RCC 7860 (cell line): ENCODE data around the gene IGDCC3.
A peak's percentile ranks its signal among the peaks of the same experiment; 100 is the strongest.

Experiments
- DNase-seq: peaks from one replicate; pipeline ENCODE4 v3.0.0-alpha.2; 2015; ENCODE audit warnings: low spot score
- FAIRE-seq: peaks from 2 replicates; lab custom pipeline; 2012; peaks lifted over from hg19 to GRCh38; lab: Jason Lieb, UNC

Gene IGDCC3

DNA sequence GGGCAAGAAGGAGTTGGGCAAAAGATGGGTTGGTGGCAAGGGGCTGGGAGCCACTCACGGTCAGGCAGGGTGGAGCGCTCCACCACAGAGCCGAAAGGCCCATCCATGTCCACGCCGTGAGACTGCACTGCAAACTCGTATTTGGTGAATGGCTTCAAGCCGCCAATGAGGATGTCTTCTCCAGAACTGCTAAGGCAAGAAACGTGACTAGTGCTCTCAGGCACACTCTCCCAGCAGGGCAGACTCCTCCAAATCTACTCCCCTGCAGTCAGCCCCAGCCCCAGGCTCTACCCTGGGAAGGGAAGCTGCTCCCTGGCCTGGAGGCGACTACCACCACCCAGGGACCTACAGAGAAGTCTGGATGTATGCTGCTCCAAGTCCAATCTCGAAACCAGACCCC, 11.4 kb upstream of the IGDCC3 start:
- FAIRE-seq: no peak
- DNase-seq: no peak

DNA sequence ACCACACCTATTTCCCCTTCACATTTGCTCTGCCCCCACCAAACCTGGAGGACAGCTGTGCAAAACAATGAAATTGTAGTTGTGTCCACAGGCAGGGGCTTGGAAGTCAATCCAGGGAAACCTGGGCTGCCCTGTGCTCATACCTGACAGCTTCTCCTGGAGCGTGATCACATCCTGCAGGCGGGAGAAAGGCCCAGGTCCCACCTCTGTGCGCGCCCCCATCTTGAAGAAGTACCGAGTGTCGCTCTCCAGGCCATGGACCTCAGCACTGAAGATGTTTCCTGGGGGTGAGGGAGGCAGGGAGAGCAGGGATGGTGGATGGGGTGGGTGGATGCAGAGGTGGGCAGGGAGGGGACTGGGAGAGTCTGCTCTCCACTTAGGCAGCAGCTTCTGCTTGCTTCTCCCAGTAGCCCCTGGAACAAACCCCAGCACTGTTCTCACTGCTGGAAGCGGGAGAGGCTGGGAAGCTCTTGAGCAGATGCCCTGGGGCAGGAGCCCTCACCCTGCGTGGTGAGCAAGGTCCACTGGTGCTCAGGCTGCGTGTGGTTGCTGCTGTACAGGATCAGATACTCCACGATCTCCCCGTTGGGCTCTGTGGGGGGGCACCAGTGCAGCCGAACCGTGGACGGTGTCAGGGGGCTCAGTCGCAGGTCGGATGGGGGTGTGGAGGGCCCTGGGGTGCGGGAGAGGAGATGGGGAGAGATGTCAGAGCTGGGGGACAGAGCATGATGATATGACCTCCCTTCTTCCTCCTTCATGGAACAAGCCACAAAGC, 10.7 kb upstream of the IGDCC3 start:
- FAIRE-seq: no peak

DNA sequence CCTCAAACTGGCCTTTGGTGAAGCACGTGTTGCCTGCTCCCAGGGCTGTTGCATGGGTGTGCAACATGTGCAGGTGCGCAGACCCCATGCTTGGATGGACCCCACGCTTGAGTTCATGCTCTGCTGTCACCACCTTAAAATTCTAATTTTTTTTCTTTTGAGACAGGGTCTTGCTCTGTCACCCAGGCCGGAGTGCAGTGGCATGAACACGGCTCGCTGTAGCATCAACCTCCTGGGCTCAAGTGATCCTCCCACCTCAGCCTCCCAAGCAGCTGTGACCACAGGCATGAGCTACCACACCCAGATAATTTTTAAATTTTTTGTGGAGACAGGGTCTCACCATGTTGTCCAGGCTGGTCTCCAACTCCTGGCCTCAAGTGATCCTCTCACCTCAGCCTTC, 9.1 kb upstream of the IGDCC3 start:
- FAIRE-seq (no peak), DNase-seq (no peak)

More for the DNA sequence above, 10.7 kb upstream of the IGDCC3 start:
- no peak for DNase-seq

- FAIRE-seq (no peak), DNase-seq (no peak)
These were observed 8.6 kb upstream of the IGDCC3 start for GRCh38 chr15:65386376-65386775.

GRCh38 chr15:65385870-65386258, 8.1 kb upstream of the IGDCC3 start:
- no peak for DNase-seq
- FAIRE-seq: no peak

DNA sequence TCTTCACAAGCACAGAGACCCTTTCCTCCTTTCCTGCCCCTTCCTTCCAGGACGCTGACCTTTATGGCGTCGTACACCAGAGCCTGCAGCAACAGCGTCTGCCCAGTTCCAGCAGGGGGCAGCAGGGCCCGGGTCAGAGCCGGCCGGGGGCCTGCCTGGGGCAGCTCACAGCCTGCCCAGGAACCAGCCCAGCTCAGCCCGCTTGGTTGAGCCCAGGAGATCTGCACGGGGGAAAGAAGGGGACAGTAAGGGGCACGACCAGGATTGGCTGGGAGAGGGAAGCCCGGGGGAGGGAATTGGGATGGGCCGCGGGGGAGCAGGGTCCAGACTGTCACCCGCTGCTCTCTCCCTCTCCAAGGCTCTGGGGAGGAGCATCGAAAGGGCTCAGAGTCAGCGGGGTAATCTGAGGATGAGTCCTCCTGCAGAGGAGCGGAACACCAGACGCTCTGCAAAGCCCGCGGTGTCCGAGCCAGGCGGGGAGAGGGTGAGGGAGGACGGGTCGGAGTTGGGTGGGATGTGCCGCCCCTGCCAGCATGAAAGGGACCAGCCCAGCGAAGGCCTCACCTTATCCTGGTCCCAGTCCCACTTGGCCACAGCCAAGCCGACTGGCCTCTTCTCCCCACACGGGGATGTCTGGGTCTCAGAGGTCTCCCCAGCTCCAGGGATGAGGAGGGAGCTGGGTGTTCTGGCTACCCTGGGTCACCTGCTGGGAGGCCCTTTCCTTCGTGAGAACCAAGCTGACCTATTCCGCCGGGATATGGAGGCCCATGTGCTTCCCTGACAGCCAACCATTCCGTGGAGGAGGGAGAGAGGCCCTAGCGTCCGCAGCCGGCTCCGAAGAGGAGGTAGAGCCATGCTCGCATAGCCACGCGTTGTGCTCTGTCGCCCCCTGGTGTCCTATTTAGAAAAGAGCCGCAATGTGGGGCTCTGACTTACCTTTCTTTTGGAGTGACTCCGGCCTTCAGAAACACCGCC, 7.4 kb upstream of the IGDCC3 start:
- FAIRE-seq: no peak
- DNase-seq: peak; percentile 40

DNA sequence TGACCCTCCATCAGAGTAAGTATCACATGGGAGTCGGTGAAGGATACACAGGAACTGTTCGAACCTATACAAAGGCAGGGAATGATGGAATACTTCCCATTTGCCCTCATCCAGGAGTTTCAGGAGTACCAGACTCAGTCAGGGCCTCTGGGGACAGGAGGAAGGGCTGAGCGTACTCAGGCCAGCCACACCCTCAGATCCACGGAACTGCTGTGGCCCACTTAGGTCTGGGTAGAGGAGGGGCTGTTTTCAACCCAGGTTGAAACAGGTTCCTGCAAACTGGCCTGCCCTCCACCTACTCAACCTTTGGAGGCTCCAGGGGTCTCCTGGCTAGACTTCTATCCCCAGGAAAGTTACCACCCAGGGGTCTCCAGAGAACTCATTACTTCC, 6.7 kb upstream of the IGDCC3 start:
- no peak for DNase-seq
- no peak for FAIRE-seq

DNA sequence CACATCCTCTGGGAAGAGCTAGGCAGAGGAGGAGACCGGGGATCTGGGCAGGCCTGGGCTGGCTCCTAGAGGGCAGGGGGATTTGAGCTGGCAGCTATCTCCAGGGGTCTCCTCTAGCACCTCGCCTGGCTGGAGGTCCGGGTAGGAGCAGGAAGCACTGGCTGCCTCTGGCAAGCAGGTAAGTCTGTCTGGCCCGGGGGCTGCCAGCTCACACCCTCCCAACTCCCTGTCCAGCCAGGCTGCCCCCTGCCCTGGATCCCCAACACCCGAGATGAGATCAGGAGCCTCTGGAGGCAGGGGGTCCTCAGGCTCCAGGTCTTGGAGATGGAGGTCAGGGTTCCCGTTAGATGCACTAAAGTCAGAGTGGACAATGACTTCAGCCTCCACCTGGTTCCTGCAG, 6.2 kb upstream of the IGDCC3 start:
- DNase-seq (no peak), FAIRE-seq (no peak)

- DNase-seq (no peak), FAIRE-seq (no peak)
These were observed 5.7 kb upstream of the IGDCC3 start for GRCh38 chr15:65383456-65383855.

GRCh38 chr15:65382921-65383320, 5.1 kb upstream of the IGDCC3 start:
- FAIRE-seq (no peak), DNase-seq (no peak)

- no peak for FAIRE-seq
- no peak for DNase-seq
These were observed 4.3 kb upstream of the IGDCC3 start for GRCh38 chr15:65382146-65382491.

- FAIRE-seq: no peak
- no peak for DNase-seq
These were observed 3.8 kb upstream of the IGDCC3 start for GRCh38 chr15:65381445-65382145.

DNA sequence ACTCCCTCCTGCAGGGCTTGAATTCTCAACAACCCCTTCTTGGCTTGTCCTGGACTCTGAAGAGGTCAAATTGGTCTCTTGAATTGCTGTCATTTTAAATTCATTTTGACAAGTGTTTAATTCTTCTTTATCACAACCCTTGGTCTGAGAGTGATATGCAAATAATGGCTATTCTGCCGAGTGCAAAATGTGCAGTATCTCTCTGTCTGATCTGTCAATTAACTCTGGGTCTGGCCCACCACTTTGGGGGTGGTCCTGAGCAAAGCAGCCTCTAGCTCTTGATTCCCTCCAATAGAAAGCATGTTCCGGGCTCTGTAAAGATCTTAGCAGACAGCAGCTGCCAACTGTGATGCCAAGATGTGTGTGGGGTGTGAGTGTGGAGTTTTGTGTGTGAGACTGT, 2.2 kb upstream of the IGDCC3 start:
- FAIRE-seq (no peak), DNase-seq (no peak)

- FAIRE-seq (no peak), DNase-seq (no peak)
These were observed 462 bp downstream of the IGDCC3 start for GRCh38 chr15:65377105-65377975.

GRCh38 chr15:65376767-65377104, 1.1 kb downstream of the IGDCC3 start:
- DNase-seq (no peak), FAIRE-seq (no peak)

DNA sequence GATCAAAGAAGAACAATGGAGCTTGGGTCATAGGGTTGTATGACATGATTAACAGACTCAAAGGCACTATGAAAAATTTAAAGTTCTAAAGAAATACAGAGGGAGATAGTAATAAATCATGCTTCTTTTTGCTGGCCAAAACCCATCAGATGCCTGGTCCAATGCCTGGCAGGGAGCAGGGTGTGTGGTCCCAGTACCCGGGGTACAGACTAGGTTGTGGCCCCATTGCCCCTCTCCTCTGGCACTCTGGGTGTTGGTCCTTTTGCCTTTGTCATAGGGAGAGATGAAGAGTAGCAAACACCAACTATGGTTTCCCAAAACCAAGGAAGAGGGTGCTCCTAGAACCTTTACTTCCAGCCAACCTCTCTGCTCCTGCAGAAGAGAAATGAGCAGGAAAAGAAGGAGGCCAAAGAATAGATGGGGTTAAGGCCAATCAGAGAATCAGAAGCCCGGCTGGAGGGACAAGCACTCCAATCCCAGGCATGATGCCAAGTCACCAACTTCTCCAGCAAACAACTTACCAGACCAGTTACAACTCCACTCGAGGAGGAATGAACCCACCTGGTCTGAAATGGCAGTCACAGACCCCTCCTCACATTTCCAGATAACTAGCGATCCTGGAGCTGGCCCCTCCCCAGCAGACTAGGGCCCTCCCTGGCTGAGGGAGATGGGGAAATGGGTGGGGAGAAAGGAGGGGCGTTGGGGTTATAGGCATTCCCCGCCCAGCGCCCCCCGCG, 1.8 kb downstream of the IGDCC3 start:
- DNase-seq (no peak), FAIRE-seq (no peak)

GRCh38 chr15:65374821-65375401, 2.9 kb downstream of the IGDCC3 start:
- DNase-seq (peak; percentile 11), FAIRE-seq (no peak)

- no peak for FAIRE-seq
- no peak for DNase-seq
These were observed 3.5 kb downstream of the IGDCC3 start for GRCh38 chr15:65374334-65374733.

DNA sequence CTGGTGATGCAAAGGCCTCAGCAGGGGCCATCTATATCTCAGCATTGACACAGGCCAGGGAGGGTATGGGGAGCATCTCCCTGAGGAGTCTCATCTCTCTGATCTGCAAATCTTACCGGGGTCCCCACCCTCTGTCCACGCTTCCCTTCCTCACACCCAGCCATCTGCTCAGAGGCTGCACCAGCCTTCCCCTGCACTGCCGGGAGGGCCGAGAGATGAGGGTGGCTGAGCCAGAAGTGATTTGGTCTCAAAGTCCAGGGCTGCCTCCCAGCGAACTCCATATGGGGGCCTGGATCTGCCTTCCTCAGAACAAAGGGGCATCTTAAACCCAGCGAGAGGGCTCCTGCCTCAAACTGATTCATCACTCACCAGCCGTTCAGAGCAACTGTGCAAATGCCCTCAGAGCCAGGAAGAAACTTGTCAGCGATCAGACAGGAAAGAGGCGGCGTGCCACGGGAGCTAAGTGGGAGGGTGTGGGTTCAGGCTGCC, 4.6 kb downstream of the IGDCC3 start:
- DNase-seq (no peak), FAIRE-seq (no peak)

- no peak for FAIRE-seq
These were observed 5.1 kb downstream of the IGDCC3 start for GRCh38 chr15:65372787-65373067.

More at GRCh38 chr15:65372787-65373067, 5.1 kb downstream of the IGDCC3 start:
- DNase-seq: no peak
